Gastrocnemius medialis (tissue), 4 donors: Measurements from ENCODE around the gene FBXW9.

Experiments
- POLR2A ChIP-seq, 2 donors: fragments of 450-650 bp; IDR thresholded peaks; one replicate each; pipeline ENCODE4 v1.6.1; 2017; ENCODE audit warnings: antibody characterized with exemption in 2 of 2, mild to moderate bottlenecking in 2 of 2, moderate library complexity in 2 of 2
- TF ChIP-seq, protein P1 (sequence below), 5 experiments: fragments of 450-650 bp in 3 of 5; fragments of 200-600 bp in 2 of 5; sonication (generic) in 2 of 5; IDR thresholded peaks in 4 of 5; conservative IDR thresholded peaks in 1 of 5; 1 replicate in 4 of 5; 2 replicates in 1 of 5; pipeline ENCODE4 v1.5.1; 2016 to 2019; ENCODE audit warnings: antibody characterized with exemption in 5 of 5, mild to moderate bottlenecking in 3 of 5, moderate library complexity in 3 of 5

DNA sequence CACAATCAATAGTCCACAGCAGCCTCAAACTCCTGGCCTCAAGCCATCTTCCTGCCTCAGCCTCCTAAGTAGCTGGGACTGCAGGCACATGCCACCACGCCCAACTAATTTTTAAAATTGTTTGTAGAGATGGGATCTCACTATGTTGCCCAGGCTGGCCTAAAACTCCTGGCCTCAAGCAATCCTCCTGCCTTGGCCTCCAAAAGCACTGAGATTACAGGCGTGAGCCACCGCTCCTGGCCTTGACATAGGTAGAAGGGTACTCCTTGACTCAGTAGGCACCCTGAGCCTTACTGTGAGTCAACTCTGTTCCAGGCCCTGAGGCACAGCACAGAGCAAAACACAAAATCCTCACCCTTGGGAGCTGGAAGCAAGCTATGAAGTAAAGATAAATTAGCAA is 19.5 kb upstream of the FBXW9 start:
- TF ChIP-seq, protein P1, sequence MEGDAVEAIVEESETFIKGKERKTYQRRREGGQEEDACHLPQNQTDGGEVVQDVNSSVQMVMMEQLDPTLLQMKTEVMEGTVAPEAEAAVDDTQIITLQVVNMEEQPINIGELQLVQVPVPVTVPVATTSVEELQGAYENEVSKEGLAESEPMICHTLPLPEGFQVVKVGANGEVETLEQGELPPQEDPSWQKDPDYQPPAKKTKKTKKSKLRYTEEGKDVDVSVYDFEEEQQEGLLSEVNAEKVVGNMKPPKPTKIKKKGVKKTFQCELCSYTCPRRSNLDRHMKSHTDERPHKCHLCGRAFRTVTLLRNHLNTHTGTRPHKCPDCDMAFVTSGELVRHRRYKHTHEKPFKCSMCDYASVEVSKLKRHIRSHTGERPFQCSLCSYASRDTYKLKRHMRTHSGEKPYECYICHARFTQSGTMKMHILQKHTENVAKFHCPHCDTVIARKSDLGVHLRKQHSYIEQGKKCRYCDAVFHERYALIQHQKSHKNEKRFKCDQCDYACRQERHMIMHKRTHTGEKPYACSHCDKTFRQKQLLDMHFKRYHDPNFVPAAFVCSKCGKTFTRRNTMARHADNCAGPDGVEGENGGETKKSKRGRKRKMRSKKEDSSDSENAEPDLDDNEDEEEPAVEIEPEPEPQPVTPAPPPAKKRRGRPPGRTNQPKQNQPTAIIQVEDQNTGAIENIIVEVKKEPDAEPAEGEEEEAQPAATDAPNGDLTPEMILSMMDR (IDR thresholded peaks at IDR 0.05 in 4 of 5, conservative IDR thresholded peaks at IDR 0.05 in 1 of 5), result no peak
- TF ChIP-seq POLR2A (IDR thresholded peaks at IDR 0.05), result no peak
